22Rv1 (cell line): ENCODE data around the gene ESPNL.
A peak's percentile ranks its signal among the peaks of the same experiment; 100 is the strongest.

Experiments
- H3K27ac ChIP-seq: fragments of 450-650 bp; 2 replicates; pipeline ENCODE4 v1.5.1; 2017
- ZFX ChIP-seq: fragments of 450-650 bp; IDR thresholded peaks from 2 replicates; pipeline ENCODE4 v1.6.1; 2017; ENCODE audit warnings: antibody characterized with exemption, borderline replicate concordance
- TF ChIP-seq, protein P1 (sequence below): fragments of 450-650 bp; IDR thresholded peaks from 2 replicates; pipeline ENCODE4 v1.5.1; 2017; ENCODE audit warnings: mild to moderate bottlenecking

The ESPNL gene

DNA sequence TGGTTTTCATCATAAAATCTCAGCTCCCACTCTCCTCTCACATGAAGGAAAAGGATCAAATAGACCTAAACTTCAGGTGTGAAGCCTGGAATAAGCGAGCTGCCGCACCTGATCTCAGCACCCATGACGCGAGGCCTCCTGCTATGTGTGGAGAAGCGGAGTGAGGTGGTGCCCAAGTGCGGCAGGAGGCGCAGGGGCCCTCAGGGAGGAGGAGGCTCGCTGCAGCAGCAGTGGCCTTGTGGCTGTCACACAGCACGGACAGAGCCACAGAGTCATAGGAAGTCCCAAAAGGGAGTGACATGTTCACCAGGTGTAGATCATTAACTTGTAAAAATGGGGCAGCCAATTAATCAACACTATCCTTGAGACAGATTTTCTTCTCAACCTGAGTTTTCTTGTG, 30.3 kb upstream of the ESPNL start:
- no peak overlapping the region for H3K27ac ChIP-seq
- TF ChIP-seq, protein P1, sequence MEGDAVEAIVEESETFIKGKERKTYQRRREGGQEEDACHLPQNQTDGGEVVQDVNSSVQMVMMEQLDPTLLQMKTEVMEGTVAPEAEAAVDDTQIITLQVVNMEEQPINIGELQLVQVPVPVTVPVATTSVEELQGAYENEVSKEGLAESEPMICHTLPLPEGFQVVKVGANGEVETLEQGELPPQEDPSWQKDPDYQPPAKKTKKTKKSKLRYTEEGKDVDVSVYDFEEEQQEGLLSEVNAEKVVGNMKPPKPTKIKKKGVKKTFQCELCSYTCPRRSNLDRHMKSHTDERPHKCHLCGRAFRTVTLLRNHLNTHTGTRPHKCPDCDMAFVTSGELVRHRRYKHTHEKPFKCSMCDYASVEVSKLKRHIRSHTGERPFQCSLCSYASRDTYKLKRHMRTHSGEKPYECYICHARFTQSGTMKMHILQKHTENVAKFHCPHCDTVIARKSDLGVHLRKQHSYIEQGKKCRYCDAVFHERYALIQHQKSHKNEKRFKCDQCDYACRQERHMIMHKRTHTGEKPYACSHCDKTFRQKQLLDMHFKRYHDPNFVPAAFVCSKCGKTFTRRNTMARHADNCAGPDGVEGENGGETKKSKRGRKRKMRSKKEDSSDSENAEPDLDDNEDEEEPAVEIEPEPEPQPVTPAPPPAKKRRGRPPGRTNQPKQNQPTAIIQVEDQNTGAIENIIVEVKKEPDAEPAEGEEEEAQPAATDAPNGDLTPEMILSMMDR, result no peak
- no peak for TF ChIP-seq ZFX

DNA sequence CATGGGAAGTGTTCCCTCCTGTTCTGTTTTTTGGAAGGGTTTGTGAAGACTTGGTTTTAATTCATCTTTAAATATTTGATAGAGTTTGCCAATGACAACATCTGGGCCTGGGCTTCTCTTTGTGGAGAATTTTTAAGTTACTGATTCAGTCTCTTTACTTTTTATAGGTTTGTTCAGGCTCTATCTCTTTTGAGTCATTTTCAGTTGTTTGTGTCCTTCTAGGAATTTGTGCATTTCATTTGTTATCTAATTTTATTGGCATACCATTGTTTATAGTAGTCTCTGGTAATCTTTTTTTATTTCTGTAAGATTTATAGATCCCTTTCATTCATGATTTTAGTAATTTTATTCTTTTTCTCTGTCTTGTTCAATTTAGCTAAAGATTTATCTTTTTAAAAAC, 24.7 kb upstream of the ESPNL start:
- no peak for TF ChIP-seq ZFX
- TF ChIP-seq, protein P1, result no peak
- H3K27ac ChIP-seq, result no peak overlapping the region

- H3K27ac ChIP-seq, result no peak overlapping the region
- TF ChIP-seq, protein P1, result no peak
- TF ChIP-seq ZFX, result no peak
Measured at GRCh38 chr2:238077292-238077691, 22.8 kb upstream of the ESPNL start.

DNA sequence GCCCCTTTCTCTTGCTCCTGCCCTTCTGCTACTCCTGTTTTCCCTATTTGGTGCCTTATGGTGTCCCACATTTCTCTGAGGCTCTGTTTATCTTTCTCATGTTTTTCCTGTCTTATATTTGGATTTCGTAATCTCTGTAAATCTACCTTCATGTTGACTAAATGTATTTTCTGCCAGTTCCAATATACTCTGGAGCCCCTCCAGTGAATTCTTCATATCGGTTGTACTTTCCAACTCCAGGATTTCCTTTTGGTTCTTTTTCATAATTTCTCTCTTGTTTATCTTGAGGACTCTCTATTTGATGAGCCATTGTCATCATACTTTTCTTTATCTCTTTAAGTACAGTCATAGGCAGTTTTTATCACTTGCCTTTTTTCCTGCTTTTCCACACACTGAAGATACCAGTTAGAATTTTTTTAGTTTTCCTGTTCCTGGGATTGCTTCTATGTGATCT, 20.2 kb upstream of the ESPNL start:
- H3K27ac ChIP-seq, result peak overlapping the region; percentile 2; the same call in 1 of the 2 replicates
- TF ChIP-seq, protein P1, result no peak
- TF ChIP-seq ZFX, result no peak

- no peak overlapping the region for H3K27ac ChIP-seq
- TF ChIP-seq, protein P1, result no peak
- TF ChIP-seq ZFX, result no peak
Measured at GRCh38 chr2:238080518-238080917, 19.6 kb upstream of the ESPNL start.

GRCh38 chr2:238081150-238081549, 19.0 kb upstream of the ESPNL start:
- TF ChIP-seq, protein P1, result no peak
- no peak for TF ChIP-seq ZFX
- H3K27ac ChIP-seq, result no peak overlapping the region

DNA sequence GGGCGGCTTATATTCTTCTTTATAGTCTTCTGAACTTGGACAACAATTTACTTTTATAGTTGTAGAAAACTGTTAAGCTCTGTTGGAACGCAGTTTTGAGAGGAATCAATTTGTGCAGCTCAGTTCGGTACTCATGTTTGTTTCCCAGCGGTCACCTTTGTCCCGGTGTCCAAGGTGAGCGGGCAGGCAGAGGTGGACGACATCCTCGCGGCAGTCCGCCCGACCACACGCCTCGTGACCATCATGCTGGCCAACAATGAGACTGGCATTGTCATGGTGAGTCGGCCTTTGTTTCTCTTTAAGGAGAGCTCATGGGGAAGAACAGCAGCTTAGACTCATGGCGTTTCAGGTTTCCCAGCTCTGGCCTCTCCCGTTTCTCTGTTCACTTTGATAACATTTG, 18.6 kb upstream of the ESPNL start:
- H3K27ac ChIP-seq, result no peak overlapping the region
- TF ChIP-seq, protein P1, result no peak
- TF ChIP-seq ZFX, result no peak
